Brain microvascular endothelial cell (primary cell): Measurements from ENCODE around the gene SPTBN4.
A peak's percentile ranks its signal among the peaks of the same experiment; 100 is the strongest.

ENCODE experiments used
- DNase-seq: peaks from one replicate; pipeline ENCODE4 v3.0.0-alpha.2; 2020
- H3K27ac ChIP-seq: fragments of 250-450 bp; sonication (Bioruptor Pico); 2 replicates; pipeline ENCODE4 v1.5.1; 2020; ENCODE audit warnings: mild to moderate bottlenecking, moderate library complexity
- H3K27me3 ChIP-seq: fragments of 250-450 bp; sonication (Bioruptor Pico); replicated peaks from 2 replicates; pipeline ENCODE4 v1.5.1; 2020; ENCODE audit warnings: mild to moderate bottlenecking
- H3K36me3 ChIP-seq: fragments of 250-450 bp; sonication (Bioruptor Pico); replicated peaks from 2 replicates; pipeline ENCODE4 v1.5.1; 2020; ENCODE audit warnings: mild to moderate bottlenecking
- H3K4me3 ChIP-seq: 2 replicates; pipeline ENCODE4 v1.5.1; 2011; ENCODE audit warnings: low read depth, mild to moderate bottlenecking, control low read depth, low read length, moderate library complexity
- in situ Hi-C: cut with HindIII; loops from 2 replicates; pipeline ENCODE4 v1.10.0; 2017; ENCODE audit warnings: low sequenced_read_pairs, low pct_ligation_motif_present
- TF ChIP-seq, protein P1 (sequence below): IDR thresholded peaks from 2 replicates; pipeline ENCODE4 v1.5.1; 2011; ENCODE audit warnings: low read depth, mild to moderate bottlenecking, moderate library complexity, low read length, control low read depth, inconsistent platforms; ENCODE audit errors: missing control alignments

SPTBN4 gene

DNA sequence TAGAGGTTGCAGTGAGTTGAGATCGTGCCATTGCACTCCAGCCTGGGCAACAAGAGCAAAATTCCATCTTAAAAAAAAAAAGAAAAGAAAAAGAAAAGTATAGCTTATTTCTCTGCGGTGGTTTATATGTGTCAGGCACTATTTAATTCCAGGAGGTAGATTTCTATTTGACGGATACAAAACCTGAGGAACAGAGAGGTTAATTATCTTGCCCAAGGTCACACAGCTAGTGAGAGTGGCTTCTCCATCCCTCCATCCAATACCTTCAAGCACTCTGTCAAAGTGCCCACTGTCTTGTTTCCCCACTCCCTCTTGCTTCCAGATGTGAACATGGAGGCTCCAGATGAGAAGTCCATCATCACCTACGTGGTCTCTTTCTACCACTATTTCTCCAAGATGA, 34.8 kb downstream of the SPTBN4 start:
- no peak overlapping the region for H3K4me3 ChIP-seq
- TF ChIP-seq, protein P1, sequence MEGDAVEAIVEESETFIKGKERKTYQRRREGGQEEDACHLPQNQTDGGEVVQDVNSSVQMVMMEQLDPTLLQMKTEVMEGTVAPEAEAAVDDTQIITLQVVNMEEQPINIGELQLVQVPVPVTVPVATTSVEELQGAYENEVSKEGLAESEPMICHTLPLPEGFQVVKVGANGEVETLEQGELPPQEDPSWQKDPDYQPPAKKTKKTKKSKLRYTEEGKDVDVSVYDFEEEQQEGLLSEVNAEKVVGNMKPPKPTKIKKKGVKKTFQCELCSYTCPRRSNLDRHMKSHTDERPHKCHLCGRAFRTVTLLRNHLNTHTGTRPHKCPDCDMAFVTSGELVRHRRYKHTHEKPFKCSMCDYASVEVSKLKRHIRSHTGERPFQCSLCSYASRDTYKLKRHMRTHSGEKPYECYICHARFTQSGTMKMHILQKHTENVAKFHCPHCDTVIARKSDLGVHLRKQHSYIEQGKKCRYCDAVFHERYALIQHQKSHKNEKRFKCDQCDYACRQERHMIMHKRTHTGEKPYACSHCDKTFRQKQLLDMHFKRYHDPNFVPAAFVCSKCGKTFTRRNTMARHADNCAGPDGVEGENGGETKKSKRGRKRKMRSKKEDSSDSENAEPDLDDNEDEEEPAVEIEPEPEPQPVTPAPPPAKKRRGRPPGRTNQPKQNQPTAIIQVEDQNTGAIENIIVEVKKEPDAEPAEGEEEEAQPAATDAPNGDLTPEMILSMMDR = no peak
- H3K36me3 ChIP-seq = no peaks in the 10 kb centered on the region
- peaks cover 3% of the 10 kb centered on the region for H3K27me3 ChIP-seq
- in situ Hi-C loops = no loop called here
- H3K27ac ChIP-seq = no peak overlapping the region
- DNase-seq = no peak

DNA sequence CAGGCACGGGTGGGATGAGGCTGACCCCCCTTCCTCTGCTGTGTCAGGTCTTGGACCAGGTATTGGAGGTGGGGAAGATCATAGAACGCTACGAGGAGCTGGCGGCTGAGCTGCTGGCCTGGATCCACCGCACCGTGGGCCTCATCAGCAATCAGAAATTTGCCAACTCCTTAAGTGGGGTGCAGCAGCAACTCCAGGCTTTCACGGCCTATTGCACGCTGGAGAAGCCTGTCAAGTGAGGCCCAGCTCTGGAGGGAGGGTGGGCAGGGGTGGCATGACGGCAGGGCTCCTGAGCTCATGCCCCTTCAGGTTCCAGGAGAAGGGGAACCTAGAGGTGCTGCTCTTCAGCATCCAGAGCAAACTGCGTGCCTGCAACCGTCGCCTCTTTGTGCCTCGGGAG, 35.3 kb downstream of the SPTBN4 start:
- H3K27ac ChIP-seq = no peak overlapping the region
- in situ Hi-C loops = no loop called here
- DNase-seq = no peak
- peaks cover 3% of the 10 kb centered on the region for H3K27me3 ChIP-seq
- TF ChIP-seq, protein P1 = no peak
- H3K36me3 ChIP-seq = no peaks in the 10 kb centered on the region
- H3K4me3 ChIP-seq = no peak overlapping the region

DNA sequence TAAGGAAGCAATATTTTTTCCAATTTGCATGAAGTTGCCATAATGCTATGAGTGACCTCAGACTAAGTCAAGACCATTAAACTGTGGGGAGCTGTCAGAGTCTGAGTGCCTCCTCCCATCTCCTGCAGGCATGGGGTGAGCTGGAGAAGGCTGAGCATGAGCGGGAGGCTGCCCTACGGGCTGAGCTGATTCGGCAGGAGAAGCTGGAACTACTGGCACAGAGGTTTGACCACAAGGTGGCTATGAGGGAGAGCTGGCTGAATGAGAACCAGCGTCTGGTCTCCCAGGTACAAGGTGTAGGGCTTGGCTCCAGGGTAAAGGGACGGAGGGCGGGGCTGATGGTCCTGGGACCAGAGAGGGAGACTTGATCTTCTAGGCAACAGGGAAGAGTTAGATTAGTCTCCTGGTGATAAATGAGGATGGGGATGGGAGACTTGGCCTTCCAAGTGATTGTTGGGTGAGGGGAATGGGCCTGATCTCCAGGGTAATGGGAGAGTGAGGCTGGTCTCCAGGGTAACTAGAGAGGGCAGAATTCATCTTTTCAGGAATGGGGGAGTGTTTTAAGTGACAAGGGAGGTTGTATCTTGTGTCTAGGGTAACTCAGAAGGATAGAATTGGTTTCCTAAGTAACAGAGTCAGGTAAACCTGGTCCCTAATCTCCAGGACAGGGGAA, 36.0 kb downstream of the SPTBN4 start:
- no peak overlapping the region for H3K4me3 ChIP-seq

DNA sequence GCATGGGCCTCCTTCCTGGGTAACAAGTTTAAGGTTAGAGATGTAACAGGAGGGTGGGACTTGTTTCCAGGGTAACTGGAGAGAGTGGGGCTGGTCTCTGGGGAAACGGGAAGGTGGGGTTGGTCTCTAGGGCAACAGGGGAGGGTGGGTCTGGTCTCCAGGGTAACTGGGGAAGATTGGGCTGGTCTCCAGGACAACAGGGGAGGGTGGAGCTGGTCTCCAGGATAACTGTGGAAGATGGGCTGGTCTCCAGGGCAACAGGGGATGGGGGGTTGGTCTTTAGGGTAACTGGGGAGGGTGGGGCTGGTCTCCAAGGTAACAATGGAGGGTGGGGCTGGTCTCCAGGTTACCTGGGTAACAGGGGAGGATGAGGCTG, 36.5 kb downstream of the SPTBN4 start:
- H3K27ac ChIP-seq = no peak overlapping the region
- no peak for DNase-seq
- TF ChIP-seq, protein P1 = no peak
- no peak overlapping the region for H3K4me3 ChIP-seq
- H3K27me3 ChIP-seq = peaks cover 3% of the 10 kb centered on the region
- in situ Hi-C loops = no loop called here
- no peaks in the 10 kb centered on the region for H3K36me3 ChIP-seq

More for the DNA sequence above, 36.0 kb downstream of the SPTBN4 start:
- TF ChIP-seq, protein P1 = peak; percentile 39
- in situ Hi-C loops = no loop called here
- no peaks in the 10 kb centered on the region for H3K36me3 ChIP-seq
- H3K27ac ChIP-seq = no peak overlapping the region
- DNase-seq = no peak
- peaks cover 3% of the 10 kb centered on the region for H3K27me3 ChIP-seq

DNA sequence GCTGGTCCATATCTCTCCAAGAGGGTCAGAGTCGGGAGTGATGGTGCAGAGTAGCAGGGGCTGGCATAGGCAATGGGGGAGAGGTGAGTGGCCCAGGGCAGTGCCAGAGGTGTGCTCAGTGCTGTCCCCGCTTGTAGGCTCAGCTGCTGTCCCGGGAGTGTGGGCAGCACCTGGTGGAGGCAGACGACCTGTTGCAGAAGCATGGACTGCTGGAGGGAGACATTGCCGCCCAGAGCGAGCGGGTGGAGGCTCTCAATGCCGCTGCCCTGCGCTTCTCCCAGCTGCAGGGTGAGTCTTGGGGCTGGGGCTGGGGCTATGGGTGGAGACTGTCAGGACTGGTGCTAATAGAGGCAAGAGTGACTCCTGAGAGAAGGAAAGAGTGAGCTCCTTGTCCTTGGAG, 39.3 kb downstream of the SPTBN4 start:
- H3K27ac ChIP-seq = no peak overlapping the region
- H3K27me3 ChIP-seq = peaks cover 3% of the 10 kb centered on the region
- TF ChIP-seq, protein P1 = no peak
- DNase-seq = no peak
- H3K4me3 ChIP-seq = no peak overlapping the region
- H3K36me3 ChIP-seq = no peaks in the 10 kb centered on the region
- in situ Hi-C loops = no loop called here

DNA sequence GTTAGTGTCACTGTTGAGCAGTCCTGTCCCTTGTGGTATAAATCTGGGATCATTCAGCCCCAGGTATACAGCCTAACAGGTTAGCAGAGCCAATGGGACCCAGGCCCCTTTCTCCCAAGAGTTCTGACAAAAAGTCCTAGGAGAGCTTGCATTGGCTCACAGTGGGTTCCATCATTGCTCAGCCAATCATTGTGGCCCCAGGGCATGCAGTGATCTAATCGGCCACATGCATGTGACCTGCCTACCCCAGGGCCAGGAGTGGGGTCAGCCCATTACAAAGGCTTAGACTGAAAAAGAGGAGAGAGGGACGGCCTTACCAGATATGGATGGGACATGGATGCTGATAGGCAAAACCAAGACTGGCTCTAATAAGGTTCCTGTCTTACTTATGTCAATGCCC, 41.1 kb downstream of the SPTBN4 start:
- TF ChIP-seq, protein P1 = no peak
- Histone ChIP-seq H3K27me3 (peaks cover 21% of the 10 kb centered on the region), H3K4me3 (no peak overlapping the region), H3K27ac (no peak overlapping the region), H3K36me3 (no peaks in the 10 kb centered on the region)
- in situ Hi-C loops = no loop called here
- DNase-seq = no peak
